Prostate gland (tissue), 2 donors: ENCODE data around the gene SLC23A1.

ENCODE experiments used
- POLR2A ChIP-seq: fragments of 450-650 bp; IDR thresholded peaks from one replicate; pipeline ENCODE4 v1.6.1; 2016; ENCODE audit warnings: antibody characterized with exemption, mild to moderate bottlenecking
- POLR2AphosphoS5 ChIP-seq: sonication (generic); formaldehyde crosslinking; IDR thresholded peaks from one replicate; pipeline ENCODE4 v1.6.1; 2017; ENCODE audit warnings: antibody characterized with exemption
- TF ChIP-seq, protein P1 (sequence below), 4 experiments: fragments of 200-600 bp in 2 of 4; fragments of 450-650 bp in 2 of 4; sonication (generic) in 2 of 4; IDR thresholded peaks; 1 replicate in 3 of 4; 2 replicates in 1 of 4; pipeline ENCODE4 v1.5.1; 2016 to 2019; ENCODE audit warnings: antibody characterized with exemption in 4 of 4, mild to moderate bottlenecking in 2 of 4, moderate library complexity in 2 of 4

DNA sequence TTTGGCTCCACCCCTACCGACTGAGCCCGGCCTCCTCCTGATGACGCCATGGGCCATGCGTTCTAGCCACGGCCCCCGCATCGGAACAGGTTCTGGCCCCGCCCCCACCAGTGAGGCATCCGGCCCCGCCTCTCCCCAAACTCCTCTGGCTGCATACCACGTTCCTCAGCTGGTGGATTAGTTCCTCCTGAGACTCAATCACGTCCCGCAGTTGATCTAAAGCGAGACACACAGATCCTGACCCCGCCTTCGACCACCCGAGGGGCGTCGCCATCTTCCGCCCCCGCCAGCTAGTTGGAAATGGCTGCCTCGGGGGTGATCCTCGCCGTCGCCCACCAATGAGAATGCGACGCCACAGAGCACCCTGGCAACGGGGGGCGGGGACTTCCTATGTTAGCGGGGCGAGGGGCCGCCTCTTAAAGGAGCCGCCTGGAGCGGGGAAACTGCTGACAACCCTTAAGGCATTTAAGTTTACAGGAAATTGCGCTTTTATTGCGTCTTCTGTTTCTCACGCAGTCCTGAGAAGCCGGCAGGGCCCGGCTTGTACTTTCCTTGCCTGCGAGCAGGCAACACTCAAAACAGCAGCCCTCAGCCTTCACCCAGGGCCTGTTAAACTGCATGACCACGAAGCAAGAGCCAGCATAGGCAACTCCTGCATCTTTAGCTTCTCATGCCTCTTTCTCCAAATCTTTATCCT is 20.8 kb upstream of the SLC23A1 start, which contains the start of gene SPATA24:
- TF ChIP-seq, protein P1, sequence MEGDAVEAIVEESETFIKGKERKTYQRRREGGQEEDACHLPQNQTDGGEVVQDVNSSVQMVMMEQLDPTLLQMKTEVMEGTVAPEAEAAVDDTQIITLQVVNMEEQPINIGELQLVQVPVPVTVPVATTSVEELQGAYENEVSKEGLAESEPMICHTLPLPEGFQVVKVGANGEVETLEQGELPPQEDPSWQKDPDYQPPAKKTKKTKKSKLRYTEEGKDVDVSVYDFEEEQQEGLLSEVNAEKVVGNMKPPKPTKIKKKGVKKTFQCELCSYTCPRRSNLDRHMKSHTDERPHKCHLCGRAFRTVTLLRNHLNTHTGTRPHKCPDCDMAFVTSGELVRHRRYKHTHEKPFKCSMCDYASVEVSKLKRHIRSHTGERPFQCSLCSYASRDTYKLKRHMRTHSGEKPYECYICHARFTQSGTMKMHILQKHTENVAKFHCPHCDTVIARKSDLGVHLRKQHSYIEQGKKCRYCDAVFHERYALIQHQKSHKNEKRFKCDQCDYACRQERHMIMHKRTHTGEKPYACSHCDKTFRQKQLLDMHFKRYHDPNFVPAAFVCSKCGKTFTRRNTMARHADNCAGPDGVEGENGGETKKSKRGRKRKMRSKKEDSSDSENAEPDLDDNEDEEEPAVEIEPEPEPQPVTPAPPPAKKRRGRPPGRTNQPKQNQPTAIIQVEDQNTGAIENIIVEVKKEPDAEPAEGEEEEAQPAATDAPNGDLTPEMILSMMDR (IDR thresholded peaks at IDR 0.05), result no peak
- TF ChIP-seq POLR2A (peak; percentile 9), POLR2AphosphoS5 (peak; percentile 95)
